WTC11 (cell line): ENCODE data around the gene STT3A. TPM values are rescaled to one million over a fixed set of nuclear protein-coding genes. Genes with fewer than 3 reads are reported as not detected.
A peak's percentile ranks its signal among the peaks of the same experiment; 100 is the strongest.

Experiments used
- ATAC-seq: fragments of 200-7000 bp; cut with Tn5 transposase; 2 replicates; pipeline ENCODE4 v1.10.0; 2021; ENCODE audit warnings: mild to moderate bottlenecking, moderate library complexity
- CTCF ChIA-PET: fragments of 300-600 bp; sonication (Branson Sonifier 250); formaldehyde crosslinking; loops from one replicate; lab custom pipeline; 2021; ENCODE audit warnings: antibody characterized with exemption; lab: Charles Lee
- POLR2A ChIA-PET: fragments of 350-600 bp; sonication (Branson Sonifier 250); formaldehyde crosslinking; loops from one replicate; lab custom pipeline; 2021; ENCODE audit warnings: antibody characterized with exemption; lab: Charles Lee
- DNase-seq: peaks from one replicate; pipeline ENCODE4 v3.0.0; 2021; ENCODE audit warnings: low spot score
- H3K27ac Mint-ChIP-seq: 2 replicates; pipeline ENCODE4 v1.8.0; 2021; ENCODE audit warnings: mixed read lengths
- H3K27me3 Mint-ChIP-seq: 2 replicates; pipeline ENCODE4 v1.8.0; 2021; ENCODE audit warnings: low read depth, mild to moderate bottlenecking, moderate library complexity, mixed read lengths
- H3K36me3 Mint-ChIP-seq: 2 replicates; pipeline ENCODE4 v1.8.0; 2021; ENCODE audit warnings: mixed read lengths
- H3K4me1 Mint-ChIP-seq: 2 replicates; pipeline ENCODE4 v1.8.0; 2022; ENCODE audit warnings: mixed read lengths
- H3K4me3 Mint-ChIP-seq: 2 replicates; pipeline ENCODE4 v1.8.0; 2021; ENCODE audit warnings: mild to moderate bottlenecking, moderate library complexity, mixed read lengths
- H3K9me3 Mint-ChIP-seq: 2 replicates; pipeline ENCODE4 v1.8.0; 2021; ENCODE audit warnings: mixed read lengths
- E2F1 ChIP-seq: sonication (generic); formaldehyde crosslinking; IDR thresholded peaks from 2 replicates; pipeline ENCODE4 v1.8.0; 2022; ENCODE audit warnings: mild to moderate bottlenecking, missing genetic modification reagents
- EMX1 ChIP-seq: fragments of 250-450 bp; sonication (Bioruptor Pico); IDR thresholded peaks from 2 replicates; pipeline ENCODE4 v1.8.0; 2021; ENCODE audit warnings: mild to moderate bottlenecking
- FOXJ3 ChIP-seq: sonication (generic); formaldehyde crosslinking; IDR thresholded peaks from 2 replicates; pipeline ENCODE4 v1.9.0; 2021; ENCODE audit warnings: missing genetic modification reagents, mild to moderate bottlenecking, borderline replicate concordance
- FOXP1 ChIP-seq: sonication (generic); formaldehyde crosslinking; IDR thresholded peaks from 2 replicates; pipeline ENCODE4 v1.8.0; 2022; ENCODE audit warnings: missing genetic modification reagents, mild to moderate bottlenecking, moderate library complexity, borderline replicate concordance
- FOXP4 ChIP-seq: sonication (generic); formaldehyde crosslinking; IDR thresholded peaks from 2 replicates; pipeline ENCODE4 v1.8.0; 2022; ENCODE audit warnings: mild to moderate bottlenecking, missing genetic modification reagents
- GABPB1 ChIP-seq: sonication (generic); formaldehyde crosslinking; IDR thresholded peaks from 2 replicates; pipeline ENCODE4 v1.8.1; 2023; ENCODE audit warnings: mild to moderate bottlenecking, missing genetic modification reagents
- GRHL2 ChIP-seq: fragments of 250-450 bp; sonication (Bioruptor Pico); IDR thresholded peaks from 2 replicates; pipeline ENCODE4 v1.8.0; 2022; ENCODE audit warnings: mild to moderate bottlenecking, moderate library complexity; ENCODE audit not compliant: insufficient replicate concordance, severe bottlenecking
- HMGXB4 ChIP-seq: sonication (generic); formaldehyde crosslinking; IDR thresholded peaks from 2 replicates; pipeline ENCODE4 v1.8.1; 2023; ENCODE audit warnings: mild to moderate bottlenecking, moderate library complexity, missing genetic modification reagents
- IRF1 ChIP-seq: sonication (generic); formaldehyde crosslinking; IDR thresholded peaks from 2 replicates; pipeline ENCODE4 v1.8.0; 2023; ENCODE audit warnings: missing genetic modification reagents
- JUN ChIP-seq: sonication (generic); formaldehyde crosslinking; IDR thresholded peaks from 2 replicates; pipeline ENCODE4 v1.8.0; 2023; ENCODE audit warnings: mild to moderate bottlenecking, missing genetic modification reagents
- NFE2L1 ChIP-seq: sonication (generic); formaldehyde crosslinking; IDR thresholded peaks from 2 replicates; pipeline ENCODE4 v1.8.1; 2023; ENCODE audit warnings: missing genetic modification reagents
- NR2C2 ChIP-seq: sonication (generic); formaldehyde crosslinking; IDR thresholded peaks from 2 replicates; pipeline ENCODE4 v1.8.0; 2022; ENCODE audit warnings: mild to moderate bottlenecking, missing genetic modification reagents
- NR3C1 ChIP-seq: sonication (generic); formaldehyde crosslinking; conservative IDR thresholded peaks from 2 replicates; pipeline ENCODE4 v1.8.1; 2023; ENCODE audit warnings: low read depth, mild to moderate bottlenecking, missing genetic modification reagents
- RORB ChIP-seq: fragments of 250-450 bp; sonication (Bioruptor Pico); IDR thresholded peaks from 2 replicates; pipeline ENCODE4 v1.9.0; 2021; ENCODE audit warnings: mild to moderate bottlenecking
- SP1 ChIP-seq: sonication (generic); formaldehyde crosslinking; conservative IDR thresholded peaks from 2 replicates; pipeline ENCODE4 v1.8.1; 2022; ENCODE audit warnings: missing genetic modification reagents
- TEAD1 ChIP-seq: sonication (generic); formaldehyde crosslinking; IDR thresholded peaks from 2 replicates; pipeline ENCODE4 v1.8.0; 2022; ENCODE audit warnings: mild to moderate bottlenecking, missing genetic modification reagents
- USF1 ChIP-seq: sonication (generic); formaldehyde crosslinking; IDR thresholded peaks from 2 replicates; pipeline ENCODE4 v1.8.0; 2022; ENCODE audit warnings: mild to moderate bottlenecking, missing genetic modification reagents
- USF2 ChIP-seq: sonication (generic); formaldehyde crosslinking; IDR thresholded peaks from 2 replicates; pipeline ENCODE4 v1.8.1; 2023; ENCODE audit warnings: mild to moderate bottlenecking, missing genetic modification reagents, moderate library complexity
- ZNF396 ChIP-seq: fragments of 250-450 bp; sonication (Bioruptor Pico); IDR thresholded peaks from 2 replicates; pipeline ENCODE4 v1.8.0; 2021; ENCODE audit warnings: mild to moderate bottlenecking, moderate library complexity, borderline replicate concordance
- ZNF671 ChIP-seq: fragments of 250-450 bp; sonication (Bioruptor Pico); IDR thresholded peaks from 2 replicates; pipeline ENCODE4 v1.8.0; 2021; ENCODE audit warnings: mild to moderate bottlenecking
- total RNA-seq: library from RNA; stranded (reverse); gene quantifications from 3 replicates; pipeline ENCODE4 v1.2.3, GENCODE V29; 2021

Gene STT3A
- total RNA-seq, 1 experiment from 2014 or later, result 144 TPM

GRCh38 chr11:125591649-125592304 is 875 bp upstream of the STT3A start:
- peak; percentile 44 for DNase-seq
- Mint-ChIP-seq H3K4me1 (peaks cover 24% of the 10 kb centered on the region), H3K27me3 (no peaks in the 10 kb centered on the region), H3K27ac (peak overlapping the region; percentile 96), H3K4me3 (peak overlapping the region; percentile 99), H3K36me3 (peaks cover 10% of the 10 kb centered on the region), H3K9me3 (no peaks in the 10 kb centered on the region)
- CTCF ChIA-PET, result interaction anchor here (1.0 to 1.5 kb wide), 2 partner anchors 163 to 296 kb away, joined by 3 read pairs; partner anchors contain the start of gene HYLS1
- TF ChIP-seq FOXP1 (CRISPR knock-in tag), result no peak
- TF ChIP-seq USF1 (CRISPR knock-in tag), result no peak
- TF ChIP-seq NFE2L1 (CRISPR knock-in tag), result no peak
- no peak for TF ChIP-seq JUN (CRISPR knock-in tag)
- no peak for TF ChIP-seq E2F1
- no peak for TF ChIP-seq TEAD1 (CRISPR knock-in tag)
- TF ChIP-seq USF2 (CRISPR knock-in tag), result no peak
- no peak for TF ChIP-seq RORB
- TF ChIP-seq ZNF396 (CRISPR knock-in tag), result no peak
- POLR2A ChIA-PET, result interaction anchor here (1.0 to 1.6 kb wide), 4 partner anchors 9 to 158 kb away, joined by 3 to 9 read pairs (median 4); partner anchors contain the start of genes CHEK1 and EI24
- peak; percentile 5 for ATAC-seq

GRCh38 chr11:125593114-125593820 is 615 bp downstream of the STT3A start:
- no peaks in the 10 kb centered on the region for H3K9me3 Mint-ChIP-seq
- peaks cover 22% of the 10 kb centered on the region for H3K4me1 Mint-ChIP-seq
- H3K36me3 Mint-ChIP-seq, result peaks cover 24% of the 10 kb centered on the region
- peak overlapping the region; percentile 96 for H3K27ac Mint-ChIP-seq
- CTCF ChIA-PET, result interaction anchor here (1.0 to 1.5 kb wide), 2 partner anchors 164 to 295 kb away, joined by 3 read pairs; partner anchors contain the start of gene HYLS1
- POLR2A ChIA-PET, result interaction anchor here (1.0 to 1.6 kb wide), 3 partner anchors 10 to 32 kb away, joined by 3 to 9 read pairs (median 4); partner anchors contain the start of genes CHEK1 and EI24
- TF ChIP-seq TEAD1 (CRISPR knock-in tag), result peak; percentile 6; the same call in 1 of the 2 replicates
- TF ChIP-seq NFE2L1 (CRISPR knock-in tag), result 0 out of 2 replicates have a peak, but pooled peaks have one; percentile 41
- no peak for TF ChIP-seq GABPB1 (CRISPR knock-in tag)
- 0 out of 2 replicates have a peak, but pooled peaks have one; percentile 36 for TF ChIP-seq NR2C2 (CRISPR knock-in tag)
- no peaks in the 10 kb centered on the region for H3K27me3 Mint-ChIP-seq
- H3K4me3 Mint-ChIP-seq, result peak overlapping the region; percentile 99
- DNase-seq (no peak), ATAC-seq (no peak)

- peaks cover 21% of the 10 kb centered on the region for H3K4me1 Mint-ChIP-seq
- ATAC-seq (no peak), DNase-seq (no peak)
- POLR2A ChIA-PET, result no interaction called here
- H3K36me3 Mint-ChIP-seq, result peaks cover 33% of the 10 kb centered on the region
- H3K27me3 Mint-ChIP-seq, result no peaks in the 10 kb centered on the region
- H3K27ac Mint-ChIP-seq, result peak overlapping the region; percentile 54; the same call in 1 of the 2 replicates
- CTCF ChIA-PET, result no interaction called here
- no peaks in the 10 kb centered on the region for H3K9me3 Mint-ChIP-seq
- no peak overlapping the region for H3K4me3 Mint-ChIP-seq
- TF ChIP-seq FOXP4 (CRISPR knock-in tag), result no peak
- no peak for TF ChIP-seq NR3C1 (CRISPR knock-in tag)
- no peak for TF ChIP-seq GRHL2 (CRISPR knock-in tag)
- TF ChIP-seq HMGXB4 (CRISPR knock-in tag), result no peak
- TF ChIP-seq SP1 (CRISPR knock-in tag), result no peak
- TF ChIP-seq EMX1 (CRISPR knock-in tag), result no peak
- no peak for TF ChIP-seq FOXJ3 (CRISPR knock-in tag)
- TF ChIP-seq IRF1, result no peak
- no peak for TF ChIP-seq ZNF671 (CRISPR knock-in tag)
These were observed 2.3 kb downstream of the STT3A start for GRCh38 chr11:125594958-125595357.
